ENCODE results near the gene UBASH3A. TPM values are rescaled to one million over a fixed set of nuclear protein-coding genes. Genes with fewer than 3 reads are reported as not detected.

Gene UBASH3A
- total RNA-seq, 4 donors from 2014 or later = 0.41 TPM; not detected in 3

GRCh38 chr21:42362700-42363099, 41.0 kb upstream of the UBASH3A start:
- H3K27me3 ChIP-seq = peaks cover 20 to 28% (median 23%) of the 10 kb centered on the region in 3 donors
- ATAC-seq (no peak), DNase-seq (no peak)
- H3K9me3 ChIP-seq = no peaks in the 10 kb centered on the region
- H3K27ac ChIP-seq = no peak overlapping the region
- no peaks in the 10 kb centered on the region for H3K4me1 ChIP-seq
- in situ Hi-C loops (cut with MboI; ENCODE audit: low sequenced_read_pairs in 4 of 4) = no loop called here
- no peaks in the 10 kb centered on the region for H3K36me3 ChIP-seq
- no peak for TF ChIP-seq POLR2A (IDR thresholded peaks at IDR 0.05)
- TF ChIP-seq, protein P1, sequence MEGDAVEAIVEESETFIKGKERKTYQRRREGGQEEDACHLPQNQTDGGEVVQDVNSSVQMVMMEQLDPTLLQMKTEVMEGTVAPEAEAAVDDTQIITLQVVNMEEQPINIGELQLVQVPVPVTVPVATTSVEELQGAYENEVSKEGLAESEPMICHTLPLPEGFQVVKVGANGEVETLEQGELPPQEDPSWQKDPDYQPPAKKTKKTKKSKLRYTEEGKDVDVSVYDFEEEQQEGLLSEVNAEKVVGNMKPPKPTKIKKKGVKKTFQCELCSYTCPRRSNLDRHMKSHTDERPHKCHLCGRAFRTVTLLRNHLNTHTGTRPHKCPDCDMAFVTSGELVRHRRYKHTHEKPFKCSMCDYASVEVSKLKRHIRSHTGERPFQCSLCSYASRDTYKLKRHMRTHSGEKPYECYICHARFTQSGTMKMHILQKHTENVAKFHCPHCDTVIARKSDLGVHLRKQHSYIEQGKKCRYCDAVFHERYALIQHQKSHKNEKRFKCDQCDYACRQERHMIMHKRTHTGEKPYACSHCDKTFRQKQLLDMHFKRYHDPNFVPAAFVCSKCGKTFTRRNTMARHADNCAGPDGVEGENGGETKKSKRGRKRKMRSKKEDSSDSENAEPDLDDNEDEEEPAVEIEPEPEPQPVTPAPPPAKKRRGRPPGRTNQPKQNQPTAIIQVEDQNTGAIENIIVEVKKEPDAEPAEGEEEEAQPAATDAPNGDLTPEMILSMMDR (IDR thresholded peaks at IDR 0.05 in 4 of 5, conservative IDR thresholded peaks at IDR 0.05 in 1 of 5) = no peak
- H3K4me3 ChIP-seq = no peak overlapping the region
- intact Hi-C loops (cut with DNase I; ENCODE audit: low total_unique reads) = no loop called here

DNA sequence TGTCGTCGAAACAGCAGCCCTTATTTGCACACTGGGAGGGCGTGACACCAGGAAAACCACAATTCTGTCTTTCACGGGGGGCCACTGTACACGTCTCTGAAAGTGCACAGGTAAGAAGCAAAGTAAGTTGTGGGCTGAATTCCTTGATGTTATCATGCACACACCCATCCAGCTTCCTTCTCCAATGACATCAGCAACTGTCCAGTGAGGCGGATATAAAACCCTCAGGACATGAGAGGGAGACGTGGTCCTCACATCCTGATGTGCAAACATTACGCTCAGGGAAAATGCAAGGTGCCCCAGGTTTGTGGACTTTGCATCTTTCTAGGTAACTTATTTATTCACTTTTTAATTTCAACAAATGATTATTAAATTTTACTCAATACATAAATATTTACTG, 40.4 kb upstream of the UBASH3A start:
- no peaks in the 10 kb centered on the region for H3K36me3 ChIP-seq
- no peak for ATAC-seq
- H3K9me3 ChIP-seq = no peaks in the 10 kb centered on the region
- TF ChIP-seq, protein P1 (IDR thresholded peaks at IDR 0.05 in 4 of 5, conservative IDR thresholded peaks at IDR 0.05 in 1 of 5) = no peak
- TF ChIP-seq POLR2A (IDR thresholded peaks at IDR 0.05) = no peak
- H3K4me1 ChIP-seq = no peaks in the 10 kb centered on the region
- H3K4me3 ChIP-seq = no peak overlapping the region
- peaks cover 17 to 25% (median 23%) of the 10 kb centered on the region in 3 donors for H3K27me3 ChIP-seq
- no peak for DNase-seq
- intact Hi-C loops (cut with DNase I; ENCODE audit: low total_unique reads) = no loop called here
- no peak overlapping the region for H3K27ac ChIP-seq
- in situ Hi-C loops (cut with MboI; ENCODE audit: low sequenced_read_pairs in 4 of 4) = no loop called here

DNA sequence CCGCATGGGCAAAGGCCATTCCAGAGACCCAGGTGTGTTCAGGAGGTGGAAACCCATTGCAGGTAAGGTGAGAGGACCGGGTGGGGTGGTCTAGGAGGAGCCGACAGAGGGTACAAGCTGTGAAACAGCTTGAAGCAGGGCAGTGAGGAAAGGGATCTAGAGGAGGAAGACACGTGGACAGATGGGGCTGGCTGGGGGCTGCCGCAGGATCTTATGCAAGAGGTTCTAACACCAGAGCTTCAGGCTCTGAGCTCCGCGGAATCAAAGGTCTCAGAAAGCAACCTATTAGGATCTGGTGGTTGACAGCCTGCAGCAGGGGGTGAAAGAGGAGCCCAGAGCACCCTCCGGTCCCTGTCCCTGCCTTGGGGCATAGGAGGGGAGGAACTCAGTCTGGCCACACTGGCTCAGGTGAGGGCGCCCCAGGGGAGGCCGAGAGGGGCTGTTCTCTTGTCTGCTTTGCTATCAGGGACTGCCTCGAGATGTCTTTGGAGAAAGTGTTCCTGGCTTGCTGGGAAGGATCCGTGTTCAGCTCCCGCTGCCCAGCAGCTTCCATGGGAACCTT, 39.3 kb upstream of the UBASH3A start:
- Histone ChIP-seq H3K36me3 (no peaks in the 10 kb centered on the region), H3K4me3 (no peak overlapping the region), H3K27me3 (peaks cover 17 to 25% (median 23%) of the 10 kb centered on the region in 3 donors), H3K4me1 (no peaks in the 10 kb centered on the region), H3K27ac (no peak overlapping the region), H3K9me3 (no peaks in the 10 kb centered on the region)
- ATAC-seq (no peak), DNase-seq (no peak)
- in situ Hi-C loops (cut with MboI; ENCODE audit: low sequenced_read_pairs in 4 of 4) = no loop called here
- intact Hi-C loops (cut with DNase I; ENCODE audit: low total_unique reads) = no loop called here
- TF ChIP-seq, protein P1 (IDR thresholded peaks at IDR 0.05 in 4 of 5, conservative IDR thresholded peaks at IDR 0.05 in 1 of 5) = no peak
- no peak for TF ChIP-seq POLR2A (IDR thresholded peaks at IDR 0.05)

DNA sequence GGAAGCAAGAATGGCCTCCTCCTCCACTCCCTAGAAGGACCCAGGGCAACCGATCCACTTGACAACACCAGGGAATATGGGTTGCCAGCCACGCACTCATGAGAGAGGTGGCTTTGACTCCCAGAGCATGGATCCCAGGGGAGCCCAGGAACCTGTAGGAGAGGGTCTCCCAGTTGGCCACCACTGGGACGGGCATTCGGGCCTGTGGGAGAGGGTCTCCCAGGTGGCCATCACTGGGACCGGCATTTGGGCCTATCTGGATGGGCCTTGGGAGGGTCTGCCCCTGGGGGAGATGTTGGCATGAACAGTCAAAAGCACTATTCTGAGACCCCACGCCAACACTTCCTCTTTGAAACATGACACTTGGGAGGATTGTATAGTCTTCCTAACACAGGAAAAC, 37.9 kb upstream of the UBASH3A start:
- no peak overlapping the region for H3K4me3 ChIP-seq
- no peak overlapping the region for H3K27ac ChIP-seq
- H3K4me1 ChIP-seq = no peaks in the 10 kb centered on the region
- intact Hi-C loops (cut with DNase I; ENCODE audit: low total_unique reads) (no loop called here), in situ Hi-C loops (cut with MboI; ENCODE audit: low sequenced_read_pairs in 4 of 4) (no loop called here)
- no peaks in the 10 kb centered on the region for H3K9me3 ChIP-seq
- peaks cover 11 to 19% (median 16%) of the 10 kb centered on the region in 3 donors for H3K27me3 ChIP-seq
- no peaks in the 10 kb centered on the region for H3K36me3 ChIP-seq
- TF ChIP-seq POLR2A (IDR thresholded peaks at IDR 0.05) = no peak
- TF ChIP-seq, protein P1 (IDR thresholded peaks at IDR 0.05 in 4 of 5, conservative IDR thresholded peaks at IDR 0.05 in 1 of 5) = no peak
- ATAC-seq = no peak
- no peak for DNase-seq

Data from gastrocnemius medialis (tissue), 4 donors.